ENCODE results near the gene TRIB2. TPM values are rescaled to one million over a fixed set of nuclear protein-coding genes. Genes with fewer than 3 reads are reported as not detected.

The TRIB2 gene
- total and polyA plus RNA-seq, 2 donors (not counting 3 experiments of a cell fraction or from before 2014, with no cell fraction given): 15.8 to 20.5 TPM

- H3K9me3 ChIP-seq (replicated peaks; ENCODE audit: control insufficient read depth, insufficient read depth, low read length): no peaks in the 10 kb centered on the region
- no peaks in the 10 kb centered on the region for H3K27me3 ChIP-seq (ENCODE audit: control insufficient read depth in 2 of 2, insufficient read depth in 2 of 2, low read length in 2 of 2)
- no peak for FAIRE-seq
- no peaks in the 10 kb centered on the region for H4K20me1 ChIP-seq (replicated peaks; ENCODE audit: control insufficient read depth, extremely low read depth, insufficient read depth, low read length)
- dilution Hi-C loops (cut with MboI; ENCODE audit: extremely low pct_ligation_motif_present, low sequenced_read_pairs): no loop called here
- no peak for TF ChIP-seq JUN (IDR thresholded peaks at IDR 0.05; ENCODE audit: borderline replicate concordance, insufficient read depth, insufficient read length, low read depth)
- TF ChIP-seq FOS (IDR thresholded peaks at IDR 0.05; ENCODE audit: borderline replicate concordance, insufficient read depth, low read length): no peak
- no peak for TF ChIP-seq POLR2A (IDR thresholded peaks at IDR 0.05; ENCODE audit: low read depth, low read length)
- TF ChIP-seq MYC (IDR thresholded peaks at IDR 0.05; ENCODE audit: low read depth, low read length): no peak
- TF ChIP-seq EZH2 (IDR thresholded peaks at IDR 0.05; ENCODE audit: borderline replicate concordance, low read depth, low read length, severe bottlenecking): no peak
- TF ChIP-seq POLR2AphosphoS5 (IDR thresholded peaks at IDR 0.05; ENCODE audit: insufficient read depth, low read depth, low read length): no peak
- TF ChIP-seq, protein P1, sequence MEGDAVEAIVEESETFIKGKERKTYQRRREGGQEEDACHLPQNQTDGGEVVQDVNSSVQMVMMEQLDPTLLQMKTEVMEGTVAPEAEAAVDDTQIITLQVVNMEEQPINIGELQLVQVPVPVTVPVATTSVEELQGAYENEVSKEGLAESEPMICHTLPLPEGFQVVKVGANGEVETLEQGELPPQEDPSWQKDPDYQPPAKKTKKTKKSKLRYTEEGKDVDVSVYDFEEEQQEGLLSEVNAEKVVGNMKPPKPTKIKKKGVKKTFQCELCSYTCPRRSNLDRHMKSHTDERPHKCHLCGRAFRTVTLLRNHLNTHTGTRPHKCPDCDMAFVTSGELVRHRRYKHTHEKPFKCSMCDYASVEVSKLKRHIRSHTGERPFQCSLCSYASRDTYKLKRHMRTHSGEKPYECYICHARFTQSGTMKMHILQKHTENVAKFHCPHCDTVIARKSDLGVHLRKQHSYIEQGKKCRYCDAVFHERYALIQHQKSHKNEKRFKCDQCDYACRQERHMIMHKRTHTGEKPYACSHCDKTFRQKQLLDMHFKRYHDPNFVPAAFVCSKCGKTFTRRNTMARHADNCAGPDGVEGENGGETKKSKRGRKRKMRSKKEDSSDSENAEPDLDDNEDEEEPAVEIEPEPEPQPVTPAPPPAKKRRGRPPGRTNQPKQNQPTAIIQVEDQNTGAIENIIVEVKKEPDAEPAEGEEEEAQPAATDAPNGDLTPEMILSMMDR (IDR thresholded peaks at IDR 0.05; ENCODE audit: extremely low read depth in 1 of 2, insufficient read depth in 1 of 2, low read depth in 1 of 2, low read length in 2 of 2): no peak
- no peak for TF ChIP-seq MAX (IDR thresholded peaks at IDR 0.05; ENCODE audit: insufficient read depth, insufficient read length)
- no peak for TF ChIP-seq GATA2 (IDR thresholded peaks at IDR 0.05; ENCODE audit: insufficient read depth, insufficient read length, low read depth, low read length)
- CTCF ChIA-PET: interaction anchor here (1.6 to 1.9 kb wide), 2 partner anchors 11 to 205 kb away, joined by 3 to 5 read pairs; no protein-coding TSS in a partner anchor
- H3K9ac ChIP-seq (replicated peaks; ENCODE audit: extremely low read depth, insufficient read depth, low read length): no peak overlapping the region
- H3K79me2 ChIP-seq (ENCODE audit: control insufficient read depth, insufficient read depth, low read length): no peaks in the 10 kb centered on the region
- H3K27ac ChIP-seq (ENCODE audit: insufficient read depth, low read depth, low read length): no peak overlapping the region
- H2AFZ ChIP-seq (ENCODE audit: low read depth, low read length): no peak overlapping the region
- H3K9me1 ChIP-seq (replicated peaks; ENCODE audit: control insufficient read depth, extremely low read depth, insufficient read depth, low read length): no peaks in the 10 kb centered on the region
- no peak for DNase-seq (ENCODE audit: low read depth, low spot score)
- H3K4me3 ChIP-seq (replicated peaks in 1 of 3; ENCODE audit: insufficient read depth in 1 of 3, low read depth in 1 of 3, low read length in 3 of 3): no peak overlapping the region
- H3K4me1 ChIP-seq (ENCODE audit: control insufficient read depth, extremely low read depth, insufficient read depth, low read length): no peaks in the 10 kb centered on the region
- POLR2A ChIA-PET: no interaction called here
- peaks cover 0 to 26% of the 10 kb centered on the region in 2 experiments for H3K36me3 ChIP-seq (ENCODE audit: control insufficient read depth in 2 of 2, extremely low read depth in 1 of 2, insufficient read depth in 2 of 2, low read length in 2 of 2)
- no peak overlapping the region for H3K4me2 ChIP-seq (ENCODE audit: insufficient read depth, low read length)
- intact Hi-C loops (cut with micrococcal nuclease): no loop called here
- no TSS peak for BruUV-seq (replicated peaks)
Measured at GRCh38 chr2:12727641-12728040, 10.9 kb downstream of the TRIB2 start.
